A673 (cell line): ENCODE data around the gene ADGRL3. TPM values are rescaled to one million over a fixed set of nuclear protein-coding genes. Genes with fewer than 3 reads are reported as not detected.

Source experiments
- BruUV-seq: library from RNA; stranded (reverse); fragments of 400-500 nt; replicated peaks from 2 replicates; lab custom pipeline; 2021; lab: Mats Ljungman, UMichigan
- CTCF ChIA-PET: fragments of 300-600 bp; sonication (Branson Sonifier 250); formaldehyde crosslinking; loops from one replicate; lab custom pipeline; 2022; ENCODE audit warnings: antibody characterized with exemption; lab: Charles Lee
- POLR2A ChIA-PET: fragments of 300-600 bp; sonication (Branson Sonifier 250); formaldehyde crosslinking; loops from one replicate; lab custom pipeline; 2022; ENCODE audit warnings: antibody characterized with exemption; ENCODE audit not compliant: low non-redundant PET; lab: Charles Lee
- DNase-seq: peaks from one replicate; pipeline ENCODE4 v3.0.0-alpha.2; 2015; ENCODE audit warnings: low spot score
- H3K27ac ChIP-seq: fragments of 200-600 bp; sonication (generic); 2 replicates; pipeline ENCODE4 v1.5.1; 2016; ENCODE audit warnings: mixed run types, low read depth, mild to moderate bottlenecking, mixed read lengths, antibody characterized with exemption, low read length; ENCODE audit not compliant: poor library complexity, severe bottlenecking
- H3K27me3 ChIP-seq: fragments of 200-600 bp; sonication (generic); replicated peaks from 2 replicates; pipeline ENCODE4 v1.6.1; 2017; ENCODE audit warnings: mixed run types, low read depth, mild to moderate bottlenecking, mixed read lengths, antibody characterized with exemption, low read length; ENCODE audit not compliant: insufficient read depth, poor library complexity
- H3K36me3 ChIP-seq: fragments of 200-600 bp; sonication (generic); 2 replicates; pipeline ENCODE4 v1.6.1; 2016; ENCODE audit warnings: mixed run types, mild to moderate bottlenecking, mixed read lengths, antibody characterized with exemption, low read length; ENCODE audit not compliant: insufficient read depth, poor library complexity, severe bottlenecking
- H3K4me1 ChIP-seq: fragments of 200-600 bp; sonication (generic); 2 replicates; pipeline ENCODE4 v1.6.1; 2017; ENCODE audit warnings: mixed run types, mild to moderate bottlenecking, mixed read lengths, antibody characterized with exemption, low read length; ENCODE audit not compliant: insufficient read depth, poor library complexity, severe bottlenecking
- H3K4me3 ChIP-seq: fragments of 200-600 bp; sonication (generic); 2 replicates; pipeline ENCODE4 v1.5.1; 2016; ENCODE audit warnings: low read depth, mixed run types, mild to moderate bottlenecking, mixed read lengths, low read length; ENCODE audit not compliant: poor library complexity, severe bottlenecking
- H3K9me3 ChIP-seq: fragments of 200-600 bp; sonication (generic); 2 replicates; pipeline ENCODE4 v1.6.1; 2016; ENCODE audit warnings: mixed run types, low read depth, mild to moderate bottlenecking, mixed read lengths, antibody characterized with exemption, low read length; ENCODE audit not compliant: poor library complexity, severe bottlenecking
- EZH2 ChIP-seq: fragments of 200-600 bp; sonication (generic); IDR thresholded peaks from 2 replicates; pipeline ENCODE4 v1.6.1; 2017; ENCODE audit warnings: borderline replicate concordance, low read depth, mild to moderate bottlenecking, mixed read lengths, antibody characterized with exemption, low read length; ENCODE audit not compliant: poor library complexity, severe bottlenecking
- intact Hi-C: fragments of 100-400 bp; cut with micrococcal nuclease; formaldehyde crosslinking; loops from one replicate; pipeline ENCODE4 v1.10.0; 2022; ENCODE audit not compliant: unreplicated experiment
- total RNA-seq: library from RNA; stranded (reverse); gene quantifications from 2 replicates; pipeline ENCODE4 v1.2.3, GENCODE V29; 2021
- TF ChIP-seq, protein P1 (sequence below): fragments of 300-800, 200-600 bp; sonication (generic); conservative IDR thresholded peaks from 2 replicates; pipeline ENCODE4 v1.5.1; 2017; ENCODE audit warnings: low read depth, mild to moderate bottlenecking, antibody characterized with exemption, low read length, moderate library complexity, mixed read lengths

ADGRL3 gene
- total RNA-seq, 1 experiment from 2014 or later, result not detected

DNA sequence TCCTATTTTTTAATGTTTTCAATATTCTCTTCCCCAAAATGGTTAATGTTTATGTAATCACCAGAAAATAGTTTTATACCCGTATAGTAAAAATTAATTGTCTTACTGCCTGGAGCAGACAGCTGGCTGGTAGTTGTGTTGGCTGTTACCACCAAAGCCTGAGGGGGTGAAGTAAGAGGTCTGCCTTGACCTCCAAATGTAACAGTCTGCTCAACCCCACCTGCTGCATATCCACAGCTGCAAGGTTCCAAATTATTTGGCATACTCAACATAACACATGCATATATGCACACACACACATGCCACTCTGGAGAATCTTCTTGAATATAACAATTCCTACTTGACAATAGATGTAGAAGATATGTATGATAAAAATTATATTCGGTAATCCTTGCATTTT is 624.3 kb downstream of the ADGRL3 start:
- no peaks in the 10 kb centered on the region for H3K9me3 ChIP-seq
- BruUV-seq, result no TSS peak
- intact Hi-C loops, result no loop called here
- no peaks in the 10 kb centered on the region for H3K27me3 ChIP-seq
- no peak overlapping the region for H3K4me3 ChIP-seq
- TF ChIP-seq, protein P1, sequence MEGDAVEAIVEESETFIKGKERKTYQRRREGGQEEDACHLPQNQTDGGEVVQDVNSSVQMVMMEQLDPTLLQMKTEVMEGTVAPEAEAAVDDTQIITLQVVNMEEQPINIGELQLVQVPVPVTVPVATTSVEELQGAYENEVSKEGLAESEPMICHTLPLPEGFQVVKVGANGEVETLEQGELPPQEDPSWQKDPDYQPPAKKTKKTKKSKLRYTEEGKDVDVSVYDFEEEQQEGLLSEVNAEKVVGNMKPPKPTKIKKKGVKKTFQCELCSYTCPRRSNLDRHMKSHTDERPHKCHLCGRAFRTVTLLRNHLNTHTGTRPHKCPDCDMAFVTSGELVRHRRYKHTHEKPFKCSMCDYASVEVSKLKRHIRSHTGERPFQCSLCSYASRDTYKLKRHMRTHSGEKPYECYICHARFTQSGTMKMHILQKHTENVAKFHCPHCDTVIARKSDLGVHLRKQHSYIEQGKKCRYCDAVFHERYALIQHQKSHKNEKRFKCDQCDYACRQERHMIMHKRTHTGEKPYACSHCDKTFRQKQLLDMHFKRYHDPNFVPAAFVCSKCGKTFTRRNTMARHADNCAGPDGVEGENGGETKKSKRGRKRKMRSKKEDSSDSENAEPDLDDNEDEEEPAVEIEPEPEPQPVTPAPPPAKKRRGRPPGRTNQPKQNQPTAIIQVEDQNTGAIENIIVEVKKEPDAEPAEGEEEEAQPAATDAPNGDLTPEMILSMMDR, result no peak
- no peak for TF ChIP-seq EZH2
- DNase-seq, result no peak
- no peak overlapping the region for H3K27ac ChIP-seq
- no peaks in the 10 kb centered on the region for H3K4me1 ChIP-seq
- ChIA-PET POLR2A (no interaction called here), CTCF (no interaction called here)
- H3K36me3 ChIP-seq, result no peaks in the 10 kb centered on the region

GRCh38 chr4:61827907-61828391 is 627.8 kb downstream of the ADGRL3 start:
- no peaks in the 10 kb centered on the region for H3K4me1 ChIP-seq
- no peak for TF ChIP-seq EZH2
- TF ChIP-seq, protein P1, result no peak
- CTCF ChIA-PET, result no interaction called here
- no peak for DNase-seq
- H3K4me3 ChIP-seq, result no peak overlapping the region
- POLR2A ChIA-PET, result no interaction called here
- BruUV-seq, result no TSS peak
- no peaks in the 10 kb centered on the region for H3K36me3 ChIP-seq
- H3K9me3 ChIP-seq, result no peaks in the 10 kb centered on the region
- H3K27me3 ChIP-seq, result no peaks in the 10 kb centered on the region
- H3K27ac ChIP-seq, result no peak overlapping the region
- intact Hi-C loops, result no loop called here

GRCh38 chr4:61828960-61829359 is 628.8 kb downstream of the ADGRL3 start:
- TF ChIP-seq, protein P1, result no peak
- no peak for TF ChIP-seq EZH2
- Histone ChIP-seq H3K9me3 (no peaks in the 10 kb centered on the region), H3K4me3 (no peak overlapping the region), H3K36me3 (no peaks in the 10 kb centered on the region), H3K27me3 (no peaks in the 10 kb centered on the region), H3K4me1 (no peaks in the 10 kb centered on the region), H3K27ac (no peak overlapping the region)
- BruUV-seq, result no TSS peak
- ChIA-PET CTCF (no interaction called here), POLR2A (no interaction called here)
- DNase-seq, result no peak
- intact Hi-C loops, result no loop called here
